Neural progenitor cell (in vitro differentiated cells): ENCODE measurements around the gene CLTB. TPM values are rescaled to one million over a fixed set of nuclear protein-coding genes. Genes with fewer than 3 reads are reported as not detected.

Experiments used
- DNase-seq: peaks from one replicate; pipeline ENCODE4 v3.0.0-alpha.2; 2016; ENCODE audit warnings: low spot score
- H2AFZ ChIP-seq: fragments of 200-600 bp; sonication (generic); replicated peaks from 2 replicates; pipeline ENCODE4 v1.6.1; 2016; ENCODE audit warnings: antibody characterized with exemption
- H3F3A ChIP-seq: fragments of 200-600 bp; sonication (generic); 2 replicates; pipeline ENCODE4 v1.6.1; 2016; ENCODE audit warnings: antibody characterized with exemption, low read depth
- H3K27ac ChIP-seq: fragments of 200-600 bp; sonication (generic); 2 replicates; pipeline ENCODE4 v1.5.1; 2016; ENCODE audit warnings: mild to moderate bottlenecking
- H3K27me3 ChIP-seq: fragments of 200-600 bp; sonication (generic); 2 replicates; pipeline ENCODE4 v1.6.1; 2016; ENCODE audit warnings: mild to moderate bottlenecking, moderate library complexity
- H3K36me3 ChIP-seq: fragments of 200-600 bp; sonication (generic); 2 replicates; pipeline ENCODE4 v1.5.1; 2016
- H3K4me1 ChIP-seq: fragments of 200-600 bp; sonication (generic); 2 replicates; pipeline ENCODE4 v1.6.1; 2016; ENCODE audit warnings: mixed run types
- H3K4me2 ChIP-seq: fragments of 200-600 bp; sonication (generic); 2 replicates; pipeline ENCODE4 v1.6.1; 2016
- H3K4me3 ChIP-seq: fragments of 200-600 bp; sonication (generic); 2 replicates; pipeline ENCODE4 v1.5.1; 2016
- H3K79me2 ChIP-seq: fragments of 200-600 bp; sonication (generic); 2 replicates; pipeline ENCODE4 v1.6.1; 2016; ENCODE audit warnings: low read depth
- H3K9ac ChIP-seq: fragments of 200-600 bp; sonication (generic); 2 replicates; pipeline ENCODE4 v1.6.1; 2016
- H3K9me3 ChIP-seq: fragments of 200-600 bp; sonication (generic); 2 replicates; pipeline ENCODE4 v1.5.1; 2016; ENCODE audit warnings: low read depth
- H4K20me1 ChIP-seq: fragments of 200-600 bp; sonication (generic); 2 replicates; pipeline ENCODE4 v1.6.1; 2016; ENCODE audit warnings: low read depth
- H3K27ac Mint-ChIP-seq: 3 replicates; pipeline ENCODE4 v1.8.0; 2021; ENCODE audit warnings: mixed read lengths
- H3K27me3 Mint-ChIP-seq: 2 replicates; pipeline ENCODE4 v1.8.0; 2022; ENCODE audit warnings: low read depth, mild to moderate bottlenecking, inconsistent platforms, moderate library complexity, mixed read lengths; ENCODE audit not compliant: insufficient read depth
- H3K36me3 Mint-ChIP-seq: 3 replicates; pipeline ENCODE4 v1.8.0; 2021; ENCODE audit warnings: mixed read lengths
- H3K4me1 Mint-ChIP-seq: 3 replicates; pipeline ENCODE4 v1.8.0; 2021; ENCODE audit warnings: mixed read lengths
- H3K4me3 Mint-ChIP-seq: 3 replicates; pipeline ENCODE4 v1.8.0; 2021; ENCODE audit warnings: mild to moderate bottlenecking, moderate library complexity, mixed read lengths
- H3K9me3 Mint-ChIP-seq: 3 replicates; pipeline ENCODE4 v1.8.0; 2020; ENCODE audit warnings: mixed read lengths
- EZH2 ChIP-seq: fragments of 200-600 bp; sonication (generic); IDR thresholded peaks from 2 replicates; pipeline ENCODE4 v1.6.1; 2017; ENCODE audit warnings: antibody characterized with exemption, mild to moderate bottlenecking, moderate library complexity
- EZH2phosphoT487 ChIP-seq: fragments of 200-600 bp; sonication (generic); IDR thresholded peaks from 2 replicates; pipeline ENCODE4 v1.6.1; 2017; ENCODE audit warnings: antibody characterized with exemption
- total RNA-seq: library from RNA; depleted of rRNA; stranded (reverse); fragments of >200 nt; gene quantifications from 2 replicates; pipeline ENCODE4 v1.2.3, GENCODE V29; 2015; ENCODE audit warnings: low replicate concordance
- TF ChIP-seq, protein P1 (sequence below): fragments of 200-600 bp; sonication (generic); IDR thresholded peaks from 2 replicates; pipeline ENCODE4 v1.5.1; 2017; ENCODE audit warnings: antibody characterized with exemption, mild to moderate bottlenecking

Gene CLTB
- total RNA-seq, 1 donor from 2014 or later = 12.6 TPM

DNA sequence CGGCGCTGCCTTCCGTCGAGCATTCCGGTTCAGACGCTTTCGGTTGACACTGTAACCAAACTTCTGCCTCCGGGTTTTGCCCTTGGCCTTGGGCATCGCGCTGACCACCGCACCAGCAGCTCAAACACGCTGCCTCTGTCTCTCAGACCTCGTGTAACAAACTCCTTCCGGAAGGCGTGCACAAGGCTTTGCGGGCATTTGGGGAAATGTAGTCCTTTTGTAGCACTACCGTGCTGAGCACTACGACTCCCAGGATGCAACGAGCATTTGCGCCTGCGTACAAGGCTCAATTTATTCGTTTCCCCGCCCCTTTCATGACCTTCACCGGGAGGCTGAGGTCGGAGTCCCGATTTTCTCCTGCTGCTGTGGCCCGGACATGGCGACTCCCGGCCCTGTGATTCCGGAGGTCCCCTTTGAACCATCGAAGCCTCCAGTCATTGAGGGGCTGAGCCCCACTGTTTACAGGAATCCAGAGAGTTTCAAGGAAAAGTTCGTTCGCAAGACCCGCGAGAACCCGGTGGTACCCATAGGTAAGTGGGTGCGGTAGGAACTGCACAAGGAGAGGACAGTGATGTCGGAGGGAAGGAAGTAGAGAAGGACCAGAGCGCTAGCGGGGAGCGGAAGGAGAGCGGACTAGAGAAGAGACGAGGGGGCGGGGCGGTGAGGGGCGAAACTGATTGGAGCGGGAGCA lies 27.8 kb downstream of the CLTB start, which contains the start of the genes HIGD2A and NOP16:
HIGD2A (plus strand) TSS at position 308 of the 691 bp plus-strand sequence; CDS start at position 377, 69 bp downstream.
NOP16 (minus strand) TSS at position 155 of the 691 bp plus-strand sequence; CDS start at position 96, 59 bp downstream.
- no peaks in the 10 kb centered on the region for H3K27me3 ChIP-seq
- no peaks in the 10 kb centered on the region for H3K36me3 ChIP-seq
- no peaks in the 10 kb centered on the region for H3K9me3 ChIP-seq
- peak; percentile 99 for DNase-seq
- Mint-ChIP-seq H3K36me3 (peaks cover 5% of the 10 kb centered on the region), H3K4me1 (peaks cover 20% of the 10 kb centered on the region), H3K9me3 (no peaks in the 10 kb centered on the region), H3K27me3 (peaks cover 12% of the 10 kb centered on the region), H3K27ac (peak within 1 kb of the TSS; percentile 99), H3K4me3 (peak within 1 kb of the TSS; percentile 98)
- H4K20me1 ChIP-seq = peaks cover 8% of the 10 kb centered on the region
- peak within 1 kb of the TSS; percentile 87 for H3K4me3 ChIP-seq
- H3K4me2 ChIP-seq = peak within 1 kb of the TSS; percentile 87
- H3F3A ChIP-seq = peaks cover 7% of the 10 kb centered on the region
- peak within 1 kb of the TSS; percentile 78 for H3K27ac ChIP-seq
- no peak for TF ChIP-seq EZH2
- no peak for TF ChIP-seq EZH2phosphoT487
- TF ChIP-seq, protein P1, sequence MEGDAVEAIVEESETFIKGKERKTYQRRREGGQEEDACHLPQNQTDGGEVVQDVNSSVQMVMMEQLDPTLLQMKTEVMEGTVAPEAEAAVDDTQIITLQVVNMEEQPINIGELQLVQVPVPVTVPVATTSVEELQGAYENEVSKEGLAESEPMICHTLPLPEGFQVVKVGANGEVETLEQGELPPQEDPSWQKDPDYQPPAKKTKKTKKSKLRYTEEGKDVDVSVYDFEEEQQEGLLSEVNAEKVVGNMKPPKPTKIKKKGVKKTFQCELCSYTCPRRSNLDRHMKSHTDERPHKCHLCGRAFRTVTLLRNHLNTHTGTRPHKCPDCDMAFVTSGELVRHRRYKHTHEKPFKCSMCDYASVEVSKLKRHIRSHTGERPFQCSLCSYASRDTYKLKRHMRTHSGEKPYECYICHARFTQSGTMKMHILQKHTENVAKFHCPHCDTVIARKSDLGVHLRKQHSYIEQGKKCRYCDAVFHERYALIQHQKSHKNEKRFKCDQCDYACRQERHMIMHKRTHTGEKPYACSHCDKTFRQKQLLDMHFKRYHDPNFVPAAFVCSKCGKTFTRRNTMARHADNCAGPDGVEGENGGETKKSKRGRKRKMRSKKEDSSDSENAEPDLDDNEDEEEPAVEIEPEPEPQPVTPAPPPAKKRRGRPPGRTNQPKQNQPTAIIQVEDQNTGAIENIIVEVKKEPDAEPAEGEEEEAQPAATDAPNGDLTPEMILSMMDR = no peak
- peaks cover 11% of the 10 kb centered on the region for H3K4me1 ChIP-seq
- peak within 1 kb of the TSS; percentile 51 for H3K9ac ChIP-seq
- peak within 1 kb of the TSS; percentile 84 for H2AFZ ChIP-seq
- peaks cover 45% of the 10 kb centered on the region for H3K79me2 ChIP-seq

DNA sequence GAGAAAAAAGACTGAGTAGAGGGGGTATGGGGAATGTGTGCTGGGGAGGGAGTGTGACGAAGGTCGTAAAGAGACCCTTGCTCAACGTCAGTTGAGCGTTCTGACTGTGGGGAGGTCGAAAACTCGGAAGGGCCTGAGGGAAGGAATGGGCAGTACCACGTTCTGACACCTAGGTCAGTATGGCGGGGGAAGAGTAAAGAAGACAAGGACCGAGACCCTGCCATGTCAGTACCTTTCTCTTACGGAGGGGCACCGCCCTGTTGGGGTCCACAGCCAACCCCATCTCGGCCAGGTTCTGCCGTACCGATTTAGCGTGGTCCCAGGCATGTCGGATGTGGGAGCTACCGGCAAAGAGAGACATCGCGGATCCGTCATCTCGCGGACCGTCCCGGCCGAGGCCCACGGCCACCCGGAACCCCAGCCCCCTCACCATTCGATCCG lies 28.3 kb downstream of the CLTB start:
- peak overlapping the region; percentile 87 for H3K4me2 ChIP-seq
- H4K20me1 ChIP-seq = peaks cover 8% of the 10 kb centered on the region
- peaks cover 11% of the 10 kb centered on the region for H3K4me1 ChIP-seq
- H3K4me3 Mint-ChIP-seq = peak overlapping the region; percentile 98
- peaks cover 11% of the 10 kb centered on the region for H3K27me3 Mint-ChIP-seq
- H2AFZ ChIP-seq = no peak overlapping the region
- peak overlapping the region; percentile 87 for H3K4me3 ChIP-seq
- no peaks in the 10 kb centered on the region for H3K36me3 ChIP-seq
- DNase-seq = peak; percentile 31
- H3K79me2 ChIP-seq = peaks cover 45% of the 10 kb centered on the region
- no peaks in the 10 kb centered on the region for H3K27me3 ChIP-seq
- TF ChIP-seq EZH2 (no peak), EZH2phosphoT487 (no peak)
- TF ChIP-seq, protein P1 = no peak
- H3K36me3 Mint-ChIP-seq = peaks cover 5% of the 10 kb centered on the region
- peak overlapping the region; percentile 80 for H3K27ac Mint-ChIP-seq
- peak overlapping the region; percentile 46 for H3K9ac ChIP-seq
- no peaks in the 10 kb centered on the region for H3K9me3 ChIP-seq
- peaks cover 20% of the 10 kb centered on the region for H3K4me1 Mint-ChIP-seq
- no peak overlapping the region for H3K27ac ChIP-seq
- no peaks in the 10 kb centered on the region for H3K9me3 Mint-ChIP-seq
- H3F3A ChIP-seq = peaks cover 7% of the 10 kb centered on the region

DNA sequence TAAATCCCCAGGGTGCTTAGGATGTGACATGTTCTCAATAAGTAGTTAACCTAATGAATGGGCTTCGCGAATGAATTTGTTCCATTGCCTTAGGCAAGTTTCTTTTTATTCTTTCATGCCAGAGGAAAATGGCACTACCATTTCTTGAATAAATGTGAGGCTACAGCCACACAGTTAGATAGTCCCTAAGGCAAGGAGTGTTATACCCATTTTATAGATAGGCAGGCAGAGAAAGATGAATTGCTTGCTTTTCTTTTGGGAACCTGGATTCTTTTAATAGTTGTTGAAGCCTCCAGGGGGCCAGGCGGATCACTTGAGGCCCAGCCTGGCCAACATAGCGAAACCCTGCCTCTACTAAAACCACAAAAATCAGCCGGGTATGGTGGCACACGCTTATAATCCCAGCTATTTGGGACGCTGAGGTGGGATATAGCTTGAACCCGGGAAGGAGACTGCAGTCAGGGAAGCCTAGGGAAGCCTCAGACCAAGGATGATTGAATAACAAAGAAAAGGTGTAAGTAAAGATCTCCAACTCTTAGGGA lies 28.9 kb downstream of the CLTB start:
- Histone ChIP-seq H3K4me1 (peaks cover 11% of the 10 kb centered on the region), H3F3A (peaks cover 7% of the 10 kb centered on the region), H3K36me3 (no peaks in the 10 kb centered on the region), H3K9ac (peak overlapping the region; percentile 46), H3K4me3 (peak overlapping the region; percentile 87), H2AFZ (no peak overlapping the region), H3K27me3 (no peaks in the 10 kb centered on the region), H3K4me2 (peak overlapping the region; percentile 87), H3K9me3 (no peaks in the 10 kb centered on the region), H3K27ac (no peak overlapping the region), H3K79me2 (peaks cover 45% of the 10 kb centered on the region), H4K20me1 (peaks cover 8% of the 10 kb centered on the region)
- Mint-ChIP-seq H3K9me3 (no peaks in the 10 kb centered on the region), H3K36me3 (peaks cover 5% of the 10 kb centered on the region), H3K27me3 (peaks cover 11% of the 10 kb centered on the region), H3K27ac (no peak overlapping the region), H3K4me1 (peaks cover 20% of the 10 kb centered on the region), H3K4me3 (peak overlapping the region; percentile 98)
- TF ChIP-seq EZH2phosphoT487 (no peak), EZH2 (no peak)
- TF ChIP-seq, protein P1 = no peak
- DNase-seq = no peak
